K562 (cell line): ENCODE data around the gene LY6G6D. TPM values are rescaled to one million over a fixed set of nuclear protein-coding genes. Genes with fewer than 3 reads are reported as not detected.

Source experiments
- ARNT ChIP-seq, 2 experiments: fragments of 450-650 bp; IDR thresholded peaks; 2 replicates each; pipeline ENCODE4 v1.6.1; 2016; ENCODE audit warnings: mild to moderate bottlenecking in 1 of 2
- CBFA2T3 ChIP-seq: fragments of 450-650 bp; IDR thresholded peaks from 2 replicates; pipeline ENCODE4 v1.6.1; 2017
- CEBPB ChIP-seq: fragments of 450-650 bp; IDR thresholded peaks from 2 replicates; pipeline ENCODE4 v1.6.1; 2016; ENCODE audit warnings: missing genetic modification characterization, missing compliant biosample characterization
- HINFP ChIP-seq: fragments of 450-650 bp; conservative IDR thresholded peaks from 2 replicates; pipeline ENCODE4 v1.6.1; 2016; ENCODE audit warnings: missing genetic modification characterization, low read depth, mild to moderate bottlenecking, control low read depth, missing compliant biosample characterization
- ILK ChIP-seq: fragments of 450-650 bp; IDR thresholded peaks from 2 replicates; pipeline ENCODE4 v1.6.1; 2016; ENCODE audit warnings: missing genetic modification characterization, low read depth, mild to moderate bottlenecking, missing compliant biosample characterization, moderate library complexity, borderline replicate concordance
- KLF10 ChIP-seq: fragments of 250-450 bp; sonication (Bioruptor Pico); IDR thresholded peaks from 2 replicates; pipeline ENCODE4 v1.6.1; 2021; ENCODE audit warnings: matching md5 sums
- NR2C2 ChIP-seq, 2 experiments: fragments of 200-800 bp in 1 of 2; sonication (Bioruptor generic) in 1 of 2; sonication (generic) in 1 of 2; formaldehyde crosslinking in 1 of 2; IDR thresholded peaks; 2 replicates each; pipeline versions ENCODE4 v1.6.1 to v1.8.0; 2016 to 2022; ENCODE audit warnings: mild to moderate bottlenecking in 1 of 2, missing compliant biosample characterization in 1 of 2, missing genetic modification characterization in 1 of 2, missing genetic modification reagents in 1 of 2
- THAP12 ChIP-seq: fragments of 250-450 bp; sonication (Bioruptor Pico); IDR thresholded peaks from 2 replicates; pipeline ENCODE4 v1.9.0; 2021; ENCODE audit warnings: mild to moderate bottlenecking, inconsistent platforms
- ZBTB33 ChIP-seq: sonication (generic); formaldehyde crosslinking; IDR thresholded peaks from 2 replicates; pipeline ENCODE4 v1.8.1; 2023; ENCODE audit warnings: mild to moderate bottlenecking, missing genetic modification reagents
- ZBTB40 ChIP-seq, 2 experiments: fragments of 450-650 bp in 1 of 2; sonication (generic) in 1 of 2; formaldehyde crosslinking in 1 of 2; IDR thresholded peaks; 2 replicates each; pipeline versions ENCODE4 v1.7.1 to v1.9.0; 2016 to 2022; ENCODE audit warnings: inconsistent platforms in 1 of 2, mild to moderate bottlenecking in 1 of 2, missing genetic modification reagents in 1 of 2
- polyA plus RNA-seq, 8 experiments: library from polyadenylated mRNA; depleted of rRNA in 4 of 8; stranded (reverse) in 5 of 8; unstranded in 3 of 8; fragments of >200 nt; fragmentation: Nextera tagmentation in 2 of 8; fragmentation: Illumina TruSeq in 1 of 8; extraction: Ambion mirVana in 2 of 8; extraction: Trizol in 1 of 8; gene quantifications; 2 replicates each; pipeline versions ENCODE4 v1.2.1 to v1.2.3, GENCODE V29; 2011 to 2014; ENCODE audit warnings: inconsistent platforms in 1 of 8, missing spikeins in 1 of 8
- total RNA-seq, 7 experiments: library from RNA; depleted of rRNA in 6 of 7; stranded (reverse); fragments of >200 nt in 6 of 7; fragmentation: Illumina TruSeq in 2 of 7; extraction: Trizol in 2 of 7; gene quantifications; 2 replicates each; pipeline versions ENCODE4 v1.2.1 to v1.2.3, GENCODE V29; 2011 to 2021; ENCODE audit warnings: low replicate concordance in 1 of 7

LY6G6D gene
- total and polyA plus RNA-seq, 9 of the 15 experiments (the other 6 are each of a cell fraction or from before 2014, with no cell fraction given) = 0.30 to 0.38 TPM; not detected in 7

- TF ChIP-seq ZBTB40 (IDR thresholded peaks at IDR 0.05) (no peak), ZBTB40 (CRISPR knock-in tag; IDR thresholded peaks at IDR 0.05) (no peak), ZBTB33 (no peak), ILK (tag) (no peak), CEBPB (tag) (no peak), CBFA2T3 (no peak), KLF10 (CRISPR knock-in tag) (0 out of 2 replicates have a peak, but pooled peaks have one; percentile 35), NR2C2 (CRISPR knock-in tag; IDR thresholded peaks at IDR 0.05) (peak; percentile 57; the same call in 1 of the 2 replicates), NR2C2 (tag; IDR thresholded peaks at IDR 0.05) (no peak), HINFP (no peak), THAP12 (CRISPR knock-in tag) (no peak), ARNT (IDR thresholded peaks at IDR 0.05) (no peak)
These were observed 25.7 kb upstream of the LY6G6D start (continued) for GRCh38 chr6:31689249-31690110.
